ENCODE data around the gene CEMIP.
"Not testable (repeated sequence)": the region's sequence is repeated elsewhere in the genome, so short reads cannot be mapped to it uniquely, and the experiment has no call there.

Gene CEMIP

GRCh38 chr15:80761754-80762153, 17.4 kb upstream of the CEMIP start:
- Histone ChIP-seq H3K27ac (no peak overlapping the region), H3K4me3 (ENCODE audit: low read depth, low read length) (no peak overlapping the region), H3K27me3 (replicated peaks) (no peaks in the 10 kb centered on the region), H3K36me3 (replicated peaks) (no peaks in the 10 kb centered on the region)
- in situ Hi-C loops (cut with HindIII; ENCODE audit: low pct_ligation_motif_present, low sequenced_read_pairs): no loop called here
- no peak for DNase-seq
- no peak for TF ChIP-seq CTCF (IDR thresholded peaks at IDR 0.05; ENCODE audit: low read depth, low read length, missing control alignments)

GRCh38 chr15:80763235-80763634, 15.9 kb upstream of the CEMIP start:
- H3K27me3 ChIP-seq (replicated peaks); in situ Hi-C loops (cut with HindIII; ENCODE audit: low pct_ligation_motif_present, low sequenced_read_pairs); DNase-seq; H3K4me3 ChIP-seq (ENCODE audit: low read depth, low read length); H3K27ac ChIP-seq; H3K36me3 ChIP-seq (replicated peaks): not testable (repeated sequence)

GRCh38 chr15:80764535-80764934, 14.6 kb upstream of the CEMIP start:
- no peak for TF ChIP-seq CTCF (IDR thresholded peaks at IDR 0.05; ENCODE audit: low read depth, low read length, missing control alignments)
- in situ Hi-C loops (cut with HindIII; ENCODE audit: low pct_ligation_motif_present, low sequenced_read_pairs): no loop called here

GRCh38 chr15:80766275-80766674, 12.9 kb upstream of the CEMIP start:
- DNase-seq: no peak
- no peaks in the 10 kb centered on the region for H3K36me3 ChIP-seq (replicated peaks)
- no peaks in the 10 kb centered on the region for H3K27me3 ChIP-seq (replicated peaks)
- in situ Hi-C loops (cut with HindIII; ENCODE audit: low pct_ligation_motif_present, low sequenced_read_pairs): no loop called here
- TF ChIP-seq CTCF (IDR thresholded peaks at IDR 0.05; ENCODE audit: low read depth, low read length, missing control alignments): no peak
- H3K27ac ChIP-seq: no peak overlapping the region
- no peak overlapping the region for H3K4me3 ChIP-seq (ENCODE audit: low read depth, low read length)

More at GRCh38 chr15:80764535-80764934, 14.6 kb upstream of the CEMIP start:
- Histone ChIP-seq H3K36me3 (replicated peaks) (no peaks in the 10 kb centered on the region), H3K27ac (no peak overlapping the region), H3K27me3 (replicated peaks) (no peaks in the 10 kb centered on the region), H3K4me3 (ENCODE audit: low read depth, low read length) (no peak overlapping the region)
- DNase-seq: no peak

GRCh38 chr15:80768158-80768557, 11.0 kb upstream of the CEMIP start:
- in situ Hi-C loops (cut with HindIII; ENCODE audit: low pct_ligation_motif_present, low sequenced_read_pairs): no loop called here
- H3K27me3 ChIP-seq (replicated peaks): no peaks in the 10 kb centered on the region

GRCh38 chr15:80769153-80769828, 9.9 kb upstream of the CEMIP start:
- in situ Hi-C loops (cut with HindIII; ENCODE audit: low pct_ligation_motif_present, low sequenced_read_pairs): no loop called here
- no peak for TF ChIP-seq CTCF (IDR thresholded peaks at IDR 0.05; ENCODE audit: low read depth, low read length, missing control alignments)

More at GRCh38 chr15:80768158-80768557, 11.0 kb upstream of the CEMIP start:
- Histone ChIP-seq H3K36me3 (replicated peaks) (no peaks in the 10 kb centered on the region), H3K4me3 (ENCODE audit: low read depth, low read length) (no peak overlapping the region), H3K27ac (no peak overlapping the region)
- no peak for TF ChIP-seq CTCF (IDR thresholded peaks at IDR 0.05; ENCODE audit: low read depth, low read length, missing control alignments)
- no peak for DNase-seq

More at GRCh38 chr15:80769153-80769828, 9.9 kb upstream of the CEMIP start:
- no peaks in the 10 kb centered on the region for H3K36me3 ChIP-seq (replicated peaks)
- H3K27me3 ChIP-seq (replicated peaks): no peaks in the 10 kb centered on the region
- H3K4me3 ChIP-seq (ENCODE audit: low read depth, low read length): no peak overlapping the region
- no peak for DNase-seq
- H3K27ac ChIP-seq: no peak overlapping the region
